ENCODE measurements around the gene FASTKD2.

DNA sequence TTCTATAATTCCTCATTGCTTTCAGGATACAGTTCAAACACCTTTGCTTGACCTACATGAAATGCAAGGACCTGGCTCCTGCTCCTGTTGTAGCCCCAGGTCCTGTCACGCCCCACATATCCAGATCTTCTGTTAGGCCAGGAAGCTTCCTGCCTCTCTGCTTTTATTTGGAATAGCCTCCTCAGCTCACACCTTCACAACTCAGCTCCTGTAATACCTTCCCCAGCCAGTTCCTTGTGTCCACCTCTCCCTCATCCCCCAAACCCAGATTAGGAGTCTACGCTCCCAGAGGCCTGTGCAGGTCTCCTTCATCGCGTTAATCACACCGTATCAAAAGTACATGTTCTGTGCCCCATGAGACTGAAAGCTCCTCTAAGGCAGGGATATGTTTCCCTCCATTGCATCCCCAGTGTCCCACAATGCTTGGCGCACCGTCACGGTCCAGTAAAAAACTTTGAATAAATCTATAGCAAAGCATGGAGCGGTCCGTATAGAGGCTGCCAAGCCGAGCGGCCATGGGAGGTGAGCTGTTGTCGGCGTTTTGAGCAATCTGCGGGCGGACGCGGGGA is 649 bp upstream of the FASTKD2 start:
- TF ChIP-seq, protein P1, sequence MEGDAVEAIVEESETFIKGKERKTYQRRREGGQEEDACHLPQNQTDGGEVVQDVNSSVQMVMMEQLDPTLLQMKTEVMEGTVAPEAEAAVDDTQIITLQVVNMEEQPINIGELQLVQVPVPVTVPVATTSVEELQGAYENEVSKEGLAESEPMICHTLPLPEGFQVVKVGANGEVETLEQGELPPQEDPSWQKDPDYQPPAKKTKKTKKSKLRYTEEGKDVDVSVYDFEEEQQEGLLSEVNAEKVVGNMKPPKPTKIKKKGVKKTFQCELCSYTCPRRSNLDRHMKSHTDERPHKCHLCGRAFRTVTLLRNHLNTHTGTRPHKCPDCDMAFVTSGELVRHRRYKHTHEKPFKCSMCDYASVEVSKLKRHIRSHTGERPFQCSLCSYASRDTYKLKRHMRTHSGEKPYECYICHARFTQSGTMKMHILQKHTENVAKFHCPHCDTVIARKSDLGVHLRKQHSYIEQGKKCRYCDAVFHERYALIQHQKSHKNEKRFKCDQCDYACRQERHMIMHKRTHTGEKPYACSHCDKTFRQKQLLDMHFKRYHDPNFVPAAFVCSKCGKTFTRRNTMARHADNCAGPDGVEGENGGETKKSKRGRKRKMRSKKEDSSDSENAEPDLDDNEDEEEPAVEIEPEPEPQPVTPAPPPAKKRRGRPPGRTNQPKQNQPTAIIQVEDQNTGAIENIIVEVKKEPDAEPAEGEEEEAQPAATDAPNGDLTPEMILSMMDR (IDR thresholded peaks at IDR 0.05) = no peak
- TF ChIP-seq POLR2A (IDR thresholded peaks at IDR 0.05) (no peak), POLR2AphosphoS5 (IDR thresholded peaks at IDR 0.05) (peak in 1 of 3 donors; percentile 5)

All from breast epithelium (tissue), 3 donors.